ENCODE results near the gene ZNF441.
A peak's percentile ranks its signal among the peaks of the same experiment; 100 is the strongest.

GRCh38 chr19:11798391-11799330, 31.9 kb downstream of the ZNF441 start, which contains the start of gene ZNF491:
- TF ChIP-seq MAFK (IDR thresholded peaks at IDR 0.05; ENCODE audit: low read depth, low read length) (no peak), CTCF (conservative IDR thresholded peaks at IDR 0.05; ENCODE audit: low read depth, low read length) (peak; percentile 31), RCOR1 (IDR thresholded peaks at IDR 0.05; ENCODE audit: insufficient replicate concordance, low read length) (no peak)
